ENCODE data around the gene SLC16A3. TPM values are rescaled to one million over a fixed set of nuclear protein-coding genes. Genes with fewer than 3 reads are reported as not detected.

The SLC16A3 gene
- total and polyA plus RNA-seq, 9 of the 15 experiments (the other 6 are each of a cell fraction or from before 2014, with no cell fraction given): 0.11 to 5.4 (median 1.2) TPM; not detected in 2

DNA sequence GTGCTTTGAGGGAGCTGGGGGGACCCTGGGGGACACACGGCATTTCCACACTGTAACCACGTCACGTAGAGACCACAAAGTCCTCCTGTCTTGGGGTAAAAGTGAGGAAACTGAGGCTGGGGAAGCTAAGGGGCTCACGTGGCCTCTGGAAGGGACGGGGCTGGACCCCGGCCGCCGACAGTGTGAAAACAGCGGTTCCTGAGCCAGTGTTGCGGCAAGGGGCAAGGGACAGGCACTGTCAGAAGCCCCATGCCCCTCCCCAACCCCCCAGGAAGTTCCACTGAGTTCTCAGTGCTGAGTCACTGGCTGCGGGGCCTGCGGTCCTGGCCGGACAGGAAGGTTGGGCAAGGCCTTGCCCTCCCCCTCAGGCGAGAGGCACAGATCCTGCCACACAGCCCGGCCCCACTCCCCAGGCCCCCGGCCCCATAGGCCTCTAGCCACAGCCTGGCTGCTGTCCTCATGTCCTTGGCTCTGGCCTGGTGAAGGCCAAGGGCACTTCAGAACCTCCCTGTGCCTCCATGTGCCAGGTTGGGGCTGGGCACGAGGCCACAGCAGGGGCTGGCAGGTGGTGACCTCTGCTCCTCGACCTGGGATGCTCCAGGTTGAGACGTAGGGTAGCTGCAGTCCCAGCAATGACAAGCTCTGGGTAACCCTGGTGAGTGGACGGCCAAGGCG lies 11.2 kb upstream of the SLC16A3 start (continued):
- TF ChIP-seq MYNN (IDR thresholded peaks at IDR 0.05) (peak; percentile 88; the same call in 1 of the 2 replicates), MYNN (CRISPR knock-in tag; IDR thresholded peaks at IDR 0.05) (no peak), TRIM24 (IDR thresholded peaks at IDR 0.05) (peak; percentile 17 to 51; a peak in 3 of 4 replicates), ZNF695 (CRISPR knock-in tag; IDR thresholded peaks at IDR 0.05) (0 out of 2 replicates have a peak, but pooled peaks have one; percentile 28), MAFK (IDR thresholded peaks at IDR 0.05; ENCODE audit: low read length) (peak; percentile 28; the same call in 1 of the 2 replicates), ETV1 (tag; conservative IDR thresholded peaks at IDR 0.05; ENCODE audit: low read depth) (peak; percentile 86), CEBPG (CRISPR knock-in tag; IDR thresholded peaks at IDR 0.05) (no peak), CEBPG (tag; conservative IDR thresholded peaks at IDR 0.05 in 1 of 2, IDR thresholded peaks at IDR 0.05 in 1 of 2) (peak; percentile 29 to 47; a peak in 3 of 4 replicates), TEAD1 (CRISPR knock-in tag; IDR thresholded peaks at IDR 0.05) (peak in 1 of 2 experiments; percentile 18; a peak in 1 of 4 replicates), MAFG (tag; conservative IDR thresholded peaks at IDR 0.05) (peak; percentile 65; the same call in 1 of the 2 replicates), CREM (IDR thresholded peaks at IDR 0.05; ENCODE audit: low read depth) (peak; percentile 32; the same call in 1 of the 2 replicates)
- TF ChIP-seq, protein P1, sequence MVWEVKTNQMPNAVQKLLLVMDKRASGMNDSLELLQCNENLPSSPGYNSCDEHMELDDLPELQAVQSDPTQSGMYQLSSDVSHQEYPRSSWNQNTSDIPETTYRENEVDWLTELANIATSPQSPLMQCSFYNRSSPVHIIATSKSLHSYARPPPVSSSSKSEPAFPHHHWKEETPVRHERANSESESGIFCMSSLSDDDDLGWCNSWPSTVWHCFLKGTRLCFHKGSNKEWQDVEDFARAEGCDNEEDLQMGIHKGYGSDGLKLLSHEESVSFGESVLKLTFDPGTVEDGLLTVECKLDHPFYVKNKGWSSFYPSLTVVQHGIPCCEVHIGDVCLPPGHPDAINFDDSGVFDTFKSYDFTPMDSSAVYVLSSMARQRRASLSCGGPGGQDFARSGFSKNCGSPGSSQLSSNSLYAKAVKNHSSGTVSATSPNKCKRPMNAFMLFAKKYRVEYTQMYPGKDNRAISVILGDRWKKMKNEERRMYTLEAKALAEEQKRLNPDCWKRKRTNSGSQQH (CRISPR knock-in tag; IDR thresholded peaks at IDR 0.05): 0 out of 2 replicates have a peak, but pooled peaks have one; percentile 20
- TF ChIP-seq, protein P2, sequence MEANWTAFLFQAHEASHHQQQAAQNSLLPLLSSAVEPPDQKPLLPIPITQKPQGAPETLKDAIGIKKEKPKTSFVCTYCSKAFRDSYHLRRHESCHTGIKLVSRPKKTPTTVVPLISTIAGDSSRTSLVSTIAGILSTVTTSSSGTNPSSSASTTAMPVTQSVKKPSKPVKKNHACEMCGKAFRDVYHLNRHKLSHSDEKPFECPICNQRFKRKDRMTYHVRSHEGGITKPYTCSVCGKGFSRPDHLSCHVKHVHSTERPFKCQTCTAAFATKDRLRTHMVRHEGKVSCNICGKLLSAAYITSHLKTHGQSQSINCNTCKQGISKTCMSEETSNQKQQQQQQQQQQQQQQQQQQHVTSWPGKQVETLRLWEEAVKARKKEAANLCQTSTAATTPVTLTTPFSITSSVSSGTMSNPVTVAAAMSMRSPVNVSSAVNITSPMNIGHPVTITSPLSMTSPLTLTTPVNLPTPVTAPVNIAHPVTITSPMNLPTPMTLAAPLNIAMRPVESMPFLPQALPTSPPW (CRISPR knock-in tag; IDR thresholded peaks at IDR 0.05): peak; percentile 84
- TF ChIP-seq, protein P3, sequence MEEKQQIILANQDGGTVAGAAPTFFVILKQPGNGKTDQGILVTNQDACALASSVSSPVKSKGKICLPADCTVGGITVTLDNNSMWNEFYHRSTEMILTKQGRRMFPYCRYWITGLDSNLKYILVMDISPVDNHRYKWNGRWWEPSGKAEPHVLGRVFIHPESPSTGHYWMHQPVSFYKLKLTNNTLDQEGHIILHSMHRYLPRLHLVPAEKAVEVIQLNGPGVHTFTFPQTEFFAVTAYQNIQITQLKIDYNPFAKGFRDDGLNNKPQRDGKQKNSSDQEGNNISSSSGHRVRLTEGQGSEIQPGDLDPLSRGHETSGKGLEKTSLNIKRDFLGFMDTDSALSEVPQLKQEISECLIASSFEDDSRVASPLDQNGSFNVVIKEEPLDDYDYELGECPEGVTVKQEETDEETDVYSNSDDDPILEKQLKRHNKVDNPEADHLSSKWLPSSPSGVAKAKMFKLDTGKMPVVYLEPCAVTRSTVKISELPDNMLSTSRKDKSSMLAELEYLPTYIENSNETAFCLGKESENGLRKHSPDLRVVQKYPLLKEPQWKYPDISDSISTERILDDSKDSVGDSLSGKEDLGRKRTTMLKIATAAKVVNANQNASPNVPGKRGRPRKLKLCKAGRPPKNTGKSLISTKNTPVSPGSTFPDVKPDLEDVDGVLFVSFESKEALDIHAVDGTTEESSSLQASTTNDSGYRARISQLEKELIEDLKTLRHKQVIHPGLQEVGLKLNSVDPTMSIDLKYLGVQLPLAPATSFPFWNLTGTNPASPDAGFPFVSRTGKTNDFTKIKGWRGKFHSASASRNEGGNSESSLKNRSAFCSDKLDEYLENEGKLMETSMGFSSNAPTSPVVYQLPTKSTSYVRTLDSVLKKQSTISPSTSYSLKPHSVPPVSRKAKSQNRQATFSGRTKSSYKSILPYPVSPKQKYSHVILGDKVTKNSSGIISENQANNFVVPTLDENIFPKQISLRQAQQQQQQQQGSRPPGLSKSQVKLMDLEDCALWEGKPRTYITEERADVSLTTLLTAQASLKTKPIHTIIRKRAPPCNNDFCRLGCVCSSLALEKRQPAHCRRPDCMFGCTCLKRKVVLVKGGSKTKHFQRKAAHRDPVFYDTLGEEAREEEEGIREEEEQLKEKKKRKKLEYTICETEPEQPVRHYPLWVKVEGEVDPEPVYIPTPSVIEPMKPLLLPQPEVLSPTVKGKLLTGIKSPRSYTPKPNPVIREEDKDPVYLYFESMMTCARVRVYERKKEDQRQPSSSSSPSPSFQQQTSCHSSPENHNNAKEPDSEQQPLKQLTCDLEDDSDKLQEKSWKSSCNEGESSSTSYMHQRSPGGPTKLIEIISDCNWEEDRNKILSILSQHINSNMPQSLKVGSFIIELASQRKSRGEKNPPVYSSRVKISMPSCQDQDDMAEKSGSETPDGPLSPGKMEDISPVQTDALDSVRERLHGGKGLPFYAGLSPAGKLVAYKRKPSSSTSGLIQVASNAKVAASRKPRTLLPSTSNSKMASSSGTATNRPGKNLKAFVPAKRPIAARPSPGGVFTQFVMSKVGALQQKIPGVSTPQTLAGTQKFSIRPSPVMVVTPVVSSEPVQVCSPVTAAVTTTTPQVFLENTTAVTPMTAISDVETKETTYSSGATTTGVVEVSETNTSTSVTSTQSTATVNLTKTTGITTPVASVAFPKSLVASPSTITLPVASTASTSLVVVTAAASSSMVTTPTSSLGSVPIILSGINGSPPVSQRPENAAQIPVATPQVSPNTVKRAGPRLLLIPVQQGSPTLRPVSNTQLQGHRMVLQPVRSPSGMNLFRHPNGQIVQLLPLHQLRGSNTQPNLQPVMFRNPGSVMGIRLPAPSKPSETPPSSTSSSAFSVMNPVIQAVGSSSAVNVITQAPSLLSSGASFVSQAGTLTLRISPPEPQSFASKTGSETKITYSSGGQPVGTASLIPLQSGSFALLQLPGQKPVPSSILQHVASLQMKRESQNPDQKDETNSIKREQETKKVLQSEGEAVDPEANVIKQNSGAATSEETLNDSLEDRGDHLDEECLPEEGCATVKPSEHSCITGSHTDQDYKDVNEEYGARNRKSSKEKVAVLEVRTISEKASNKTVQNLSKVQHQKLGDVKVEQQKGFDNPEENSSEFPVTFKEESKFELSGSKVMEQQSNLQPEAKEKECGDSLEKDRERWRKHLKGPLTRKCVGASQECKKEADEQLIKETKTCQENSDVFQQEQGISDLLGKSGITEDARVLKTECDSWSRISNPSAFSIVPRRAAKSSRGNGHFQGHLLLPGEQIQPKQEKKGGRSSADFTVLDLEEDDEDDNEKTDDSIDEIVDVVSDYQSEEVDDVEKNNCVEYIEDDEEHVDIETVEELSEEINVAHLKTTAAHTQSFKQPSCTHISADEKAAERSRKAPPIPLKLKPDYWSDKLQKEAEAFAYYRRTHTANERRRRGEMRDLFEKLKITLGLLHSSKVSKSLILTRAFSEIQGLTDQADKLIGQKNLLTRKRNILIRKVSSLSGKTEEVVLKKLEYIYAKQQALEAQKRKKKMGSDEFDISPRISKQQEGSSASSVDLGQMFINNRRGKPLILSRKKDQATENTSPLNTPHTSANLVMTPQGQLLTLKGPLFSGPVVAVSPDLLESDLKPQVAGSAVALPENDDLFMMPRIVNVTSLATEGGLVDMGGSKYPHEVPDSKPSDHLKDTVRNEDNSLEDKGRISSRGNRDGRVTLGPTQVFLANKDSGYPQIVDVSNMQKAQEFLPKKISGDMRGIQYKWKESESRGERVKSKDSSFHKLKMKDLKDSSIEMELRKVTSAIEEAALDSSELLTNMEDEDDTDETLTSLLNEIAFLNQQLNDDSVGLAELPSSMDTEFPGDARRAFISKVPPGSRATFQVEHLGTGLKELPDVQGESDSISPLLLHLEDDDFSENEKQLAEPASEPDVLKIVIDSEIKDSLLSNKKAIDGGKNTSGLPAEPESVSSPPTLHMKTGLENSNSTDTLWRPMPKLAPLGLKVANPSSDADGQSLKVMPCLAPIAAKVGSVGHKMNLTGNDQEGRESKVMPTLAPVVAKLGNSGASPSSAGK (IDR thresholded peaks at IDR 0.05): peak; percentile 90
